ENCODE data around the gene UTS2B. TPM values are rescaled to one million over a fixed set of nuclear protein-coding genes. Genes with fewer than 3 reads are reported as not detected.

Gene UTS2B
- total and polyA plus RNA-seq, 11 donors, result 0.17 to 1.1 (median 0.43) TPM; not detected in 8

DNA sequence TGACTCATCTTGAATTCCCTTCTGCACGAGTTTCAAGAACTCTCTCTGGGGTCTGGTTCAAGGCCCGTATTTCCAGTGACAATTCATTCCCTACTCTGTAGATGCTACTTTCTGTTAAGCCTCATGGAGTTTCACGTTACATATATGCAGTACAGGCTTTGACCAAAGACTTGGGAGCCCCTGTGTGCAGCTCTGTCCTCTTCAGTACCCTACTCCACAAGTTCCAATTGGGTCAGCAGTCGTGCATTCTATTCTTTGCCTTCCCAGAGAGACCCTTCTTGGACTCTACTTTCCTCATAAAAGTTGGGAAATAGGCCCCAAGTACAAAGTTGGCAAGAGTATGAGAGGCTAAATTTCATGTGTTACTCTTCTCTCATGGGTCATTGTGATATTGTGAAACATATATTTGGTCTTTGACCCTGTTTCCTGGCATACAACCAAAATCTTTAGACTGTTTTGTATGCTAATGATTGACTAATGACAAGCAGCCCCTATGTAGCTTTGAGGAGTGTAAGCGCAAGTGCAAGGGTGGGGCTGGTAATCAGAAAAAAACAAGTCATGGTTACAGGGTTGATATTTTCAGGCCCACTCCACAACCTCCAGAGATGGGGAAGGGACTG is 16.1 kb downstream of the UTS2B start:
- TF ChIP-seq POLR2A (IDR thresholded peaks at IDR 0.05), result no peak
- TF ChIP-seq, protein P1, sequence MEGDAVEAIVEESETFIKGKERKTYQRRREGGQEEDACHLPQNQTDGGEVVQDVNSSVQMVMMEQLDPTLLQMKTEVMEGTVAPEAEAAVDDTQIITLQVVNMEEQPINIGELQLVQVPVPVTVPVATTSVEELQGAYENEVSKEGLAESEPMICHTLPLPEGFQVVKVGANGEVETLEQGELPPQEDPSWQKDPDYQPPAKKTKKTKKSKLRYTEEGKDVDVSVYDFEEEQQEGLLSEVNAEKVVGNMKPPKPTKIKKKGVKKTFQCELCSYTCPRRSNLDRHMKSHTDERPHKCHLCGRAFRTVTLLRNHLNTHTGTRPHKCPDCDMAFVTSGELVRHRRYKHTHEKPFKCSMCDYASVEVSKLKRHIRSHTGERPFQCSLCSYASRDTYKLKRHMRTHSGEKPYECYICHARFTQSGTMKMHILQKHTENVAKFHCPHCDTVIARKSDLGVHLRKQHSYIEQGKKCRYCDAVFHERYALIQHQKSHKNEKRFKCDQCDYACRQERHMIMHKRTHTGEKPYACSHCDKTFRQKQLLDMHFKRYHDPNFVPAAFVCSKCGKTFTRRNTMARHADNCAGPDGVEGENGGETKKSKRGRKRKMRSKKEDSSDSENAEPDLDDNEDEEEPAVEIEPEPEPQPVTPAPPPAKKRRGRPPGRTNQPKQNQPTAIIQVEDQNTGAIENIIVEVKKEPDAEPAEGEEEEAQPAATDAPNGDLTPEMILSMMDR (IDR thresholded peaks at IDR 0.05), result no peak
- Histone ChIP-seq H3K9me3 (no peaks in the 10 kb centered on the region), H3K4me3 (no peak overlapping the region), H3K27me3 (no peaks in the 10 kb centered on the region), H3K36me3 (no peaks in the 10 kb centered on the region), H3K27ac (no peak overlapping the region), H3K4me1 (no peaks in the 10 kb centered on the region)
- WGBS, 4 donors, result 83 to 96% (median 91%) methylated on average over 5 of the region's 5 CpGs
- intact Hi-C loops (cut with DNase I), result no loop called here
- no peak for ATAC-seq
- DNase-seq, result no peak

DNA sequence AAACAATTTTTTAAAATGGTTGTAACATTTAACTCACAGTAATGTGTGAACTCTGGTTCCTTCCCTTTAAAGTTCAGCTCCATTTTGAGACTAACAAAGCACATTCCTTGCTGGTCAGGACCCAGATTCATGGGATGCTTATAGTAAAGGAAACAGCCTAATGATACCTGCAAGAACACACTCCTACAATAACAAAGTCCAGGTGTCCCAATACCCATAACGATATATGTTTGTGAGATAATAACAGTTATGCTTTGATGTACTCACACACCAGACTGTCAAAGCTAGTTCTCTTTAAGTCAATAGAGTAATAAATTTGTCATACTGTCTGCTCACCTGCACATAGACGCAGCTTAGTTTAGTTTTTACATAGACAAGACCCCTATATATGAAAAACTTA is 17.0 kb downstream of the UTS2B start:
- WGBS, 4 donors, result 92 to 100% (median 95%) methylated on average over 2 of the region's 2 CpGs
- intact Hi-C loops (cut with DNase I), result no loop called here
- no peak overlapping the region for H3K4me3 ChIP-seq
- H3K36me3 ChIP-seq, result no peaks in the 10 kb centered on the region
- no peak for DNase-seq
- no peaks in the 10 kb centered on the region for H3K27me3 ChIP-seq
- no peaks in the 10 kb centered on the region for H3K4me1 ChIP-seq
- H3K27ac ChIP-seq, result no peak overlapping the region
- ATAC-seq, result no peak
- H3K9me3 ChIP-seq, result no peaks in the 10 kb centered on the region
- TF ChIP-seq POLR2A (IDR thresholded peaks at IDR 0.05), result no peak
- TF ChIP-seq, protein P1 (IDR thresholded peaks at IDR 0.05), result no peak

DNA sequence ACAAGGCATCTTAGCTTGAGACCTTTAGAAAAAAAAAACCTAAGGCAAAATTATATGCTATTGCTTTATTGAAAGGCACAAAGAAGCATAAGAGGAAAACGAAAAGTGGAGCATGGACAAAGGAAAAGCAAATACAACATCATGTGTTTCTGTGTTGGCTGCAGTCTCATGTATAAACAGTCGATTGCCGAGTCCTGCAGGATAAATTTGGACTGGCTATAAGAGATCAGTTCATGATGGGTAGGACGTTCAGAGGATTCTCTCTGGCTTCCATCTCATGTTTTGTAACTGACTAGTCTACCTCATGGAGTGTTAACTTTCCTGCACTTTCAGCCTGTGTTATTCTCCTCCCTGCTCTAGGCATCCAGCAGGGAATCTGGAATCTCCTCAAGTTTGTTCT is 23.0 kb downstream of the UTS2B start:
- no peak overlapping the region for H3K4me3 ChIP-seq
- H3K27me3 ChIP-seq, result no peaks in the 10 kb centered on the region
- TF ChIP-seq, protein P1 (IDR thresholded peaks at IDR 0.05), result no peak
- TF ChIP-seq POLR2A (IDR thresholded peaks at IDR 0.05), result no peak
- H3K27ac ChIP-seq, result no peak overlapping the region
- ATAC-seq, result no peak
- no peak for DNase-seq
- WGBS, 4 donors, result 79 to 89% (median 85%) methylated on average over 4 of the region's 4 CpGs
- H3K4me1 ChIP-seq, result no peaks in the 10 kb centered on the region
- no peaks in the 10 kb centered on the region for H3K9me3 ChIP-seq
- intact Hi-C loops (cut with DNase I), result no loop called here
- H3K36me3 ChIP-seq, result no peaks in the 10 kb centered on the region

DNA sequence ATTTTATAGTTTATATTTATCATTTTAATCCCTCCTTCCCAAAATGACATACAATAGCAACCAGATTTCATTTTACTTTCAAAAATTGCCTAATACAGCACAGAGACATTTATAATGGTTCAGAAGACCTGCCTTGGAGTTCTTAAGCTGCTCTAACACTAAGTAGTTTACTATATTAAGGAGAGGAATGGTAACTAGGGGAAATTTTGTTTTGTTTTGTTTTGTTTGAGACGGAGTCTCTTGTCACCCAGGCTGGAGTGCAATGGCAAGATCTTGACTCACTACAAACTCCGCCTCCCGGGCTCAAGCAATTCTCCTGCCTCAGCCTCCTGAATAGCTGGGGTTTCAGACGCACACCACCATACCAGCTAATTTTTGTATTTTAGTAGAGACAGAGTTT is 23.9 kb downstream of the UTS2B start:
- no peaks in the 10 kb centered on the region for H3K36me3 ChIP-seq

More for the DNA sequence above, 23.9 kb downstream of the UTS2B start:
- H3K27me3 ChIP-seq, result no peaks in the 10 kb centered on the region
- no peak for DNase-seq
- H3K27ac ChIP-seq, result no peak overlapping the region
- H3K9me3 ChIP-seq, result no peaks in the 10 kb centered on the region
- no peaks in the 10 kb centered on the region for H3K4me1 ChIP-seq
- 90 to 95% (median 93%) methylated on average over 4 of the region's 4 CpGs for WGBS, 4 donors
- ATAC-seq, result no peak
- H3K4me3 ChIP-seq, result no peak overlapping the region
- intact Hi-C loops (cut with DNase I), result no loop called here
- no peak for TF ChIP-seq POLR2A (IDR thresholded peaks at IDR 0.05)
- TF ChIP-seq, protein P1 (IDR thresholded peaks at IDR 0.05), result no peak
